Loucy (cell line): Measurements from ENCODE around the gene SYNPR.

Experiments used
- H2AFZ ChIP-seq: fragments of 200-600 bp; sonication (generic); 2 replicates; pipeline ENCODE4 v1.6.0; 2016; ENCODE audit warnings: antibody characterized with exemption, mild to moderate bottlenecking, low read length, moderate library complexity
- H3F3A ChIP-seq: fragments of 200-600 bp; 2 replicates; pipeline ENCODE4 v1.6.0; 2016; ENCODE audit warnings: antibody characterized with exemption, low read depth, mild to moderate bottlenecking
- H3K27me3 ChIP-seq: fragments of 200-600 bp; sonication (generic); 2 replicates; pipeline ENCODE4 v1.6.1; 2014; ENCODE audit warnings: low read length, mild to moderate bottlenecking; ENCODE audit not compliant: insufficient read depth, poor library complexity, severe bottlenecking
- H3K36me3 ChIP-seq: fragments of 200-600 bp; sonication (generic); 2 replicates; pipeline ENCODE4 v1.6.1; 2016; ENCODE audit warnings: low read length; ENCODE audit not compliant: insufficient read depth
- H3K4me1 ChIP-seq: fragments of 200-600 bp; sonication (generic); 2 replicates; pipeline ENCODE4 v1.5.1; 2014; ENCODE audit warnings: low read length, mild to moderate bottlenecking; ENCODE audit not compliant: insufficient read depth, poor library complexity, severe bottlenecking
- H3K4me2 ChIP-seq: fragments of 200-600 bp; sonication (generic); 2 replicates; pipeline ENCODE4 v1.6.0; 2014; ENCODE audit warnings: antibody characterized with exemption, low read length, low read depth, mild to moderate bottlenecking; ENCODE audit not compliant: poor library complexity, severe bottlenecking
- H3K4me3 ChIP-seq: fragments of 200-600 bp; sonication (generic); 2 replicates; pipeline ENCODE4 v1.5.1; 2014; ENCODE audit warnings: low read length, mild to moderate bottlenecking, mixed read lengths; ENCODE audit not compliant: poor library complexity, severe bottlenecking
- H3K79me2 ChIP-seq: fragments of 200-600 bp; sonication (generic); 2 replicates; pipeline ENCODE4 v1.6.1; 2014; ENCODE audit warnings: low read length; ENCODE audit not compliant: insufficient read depth
- H3K9ac ChIP-seq: fragments of 200-600 bp; sonication (generic); 2 replicates; pipeline ENCODE4 v1.6.0; 2014; ENCODE audit warnings: mild to moderate bottlenecking, low read depth, low read length, moderate library complexity; ENCODE audit not compliant: poor library complexity, severe bottlenecking
- H3K9me2 ChIP-seq: fragments of 200-600 bp; sonication (generic); replicated peaks from 2 replicates; pipeline ENCODE4 v1.6.1; 2016; ENCODE audit warnings: low read depth, low read length, mixed read lengths
- H3K9me3 ChIP-seq: fragments of 200-600 bp; sonication (generic); 2 replicates; pipeline ENCODE4 v1.6.1; 2014; ENCODE audit warnings: mild to moderate bottlenecking, antibody characterized with exemption, low read length, low read depth; ENCODE audit not compliant: insufficient read depth
- H4K20me1 ChIP-seq: fragments of 200-600 bp; sonication (generic); 2 replicates; pipeline ENCODE4 v1.6.0; 2014; ENCODE audit warnings: antibody characterized with exemption, low read length, mild to moderate bottlenecking; ENCODE audit not compliant: insufficient read depth, poor library complexity, severe bottlenecking
- EZH2phosphoT487 ChIP-seq: fragments of 200-600 bp; IDR thresholded peaks from 2 replicates; pipeline ENCODE4 v1.6.1; 2018; ENCODE audit warnings: antibody characterized with exemption, mild to moderate bottlenecking, moderate library complexity, borderline replicate concordance
- TF ChIP-seq, protein P1 (sequence below): fragments of 200-600 bp; sonication (generic); conservative IDR thresholded peaks from 2 replicates; pipeline ENCODE4 v1.5.1; 2014; ENCODE audit warnings: mild to moderate bottlenecking, antibody characterized with exemption, low read length

SYNPR gene

DNA sequence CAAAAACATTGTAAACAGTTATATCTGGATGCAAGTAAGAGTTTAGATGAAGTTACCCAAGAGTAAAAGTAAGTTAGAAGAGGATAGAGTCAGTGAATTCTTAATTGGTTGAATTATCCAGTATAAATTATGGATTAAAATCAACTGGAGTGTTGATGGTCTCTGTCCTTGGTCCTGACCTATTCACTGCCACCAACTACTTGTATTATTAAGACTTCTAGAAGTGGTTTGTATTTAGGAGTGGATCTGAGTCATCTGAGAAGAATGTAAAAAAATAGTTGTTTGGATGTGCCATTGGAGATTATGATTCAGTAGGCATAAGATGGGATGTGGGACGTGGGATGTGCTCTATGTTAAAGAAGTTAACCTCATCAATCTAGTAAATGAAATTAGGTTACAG is 86.4 kb downstream of the SYNPR start:
- Histone ChIP-seq H3K9me3 (no peaks in the 10 kb centered on the region), H3K9me2 (no peaks in the 10 kb centered on the region), H3F3A (no peaks in the 10 kb centered on the region), H4K20me1 (no peaks in the 10 kb centered on the region), H3K4me2 (no peak overlapping the region), H3K79me2 (no peaks in the 10 kb centered on the region), H3K4me1 (no peaks in the 10 kb centered on the region), H2AFZ (no peak overlapping the region), H3K27me3 (no peaks in the 10 kb centered on the region), H3K9ac (no peak overlapping the region), H3K4me3 (no peak overlapping the region), H3K36me3 (no peaks in the 10 kb centered on the region)
- TF ChIP-seq EZH2phosphoT487 = no peak
- TF ChIP-seq, protein P1, sequence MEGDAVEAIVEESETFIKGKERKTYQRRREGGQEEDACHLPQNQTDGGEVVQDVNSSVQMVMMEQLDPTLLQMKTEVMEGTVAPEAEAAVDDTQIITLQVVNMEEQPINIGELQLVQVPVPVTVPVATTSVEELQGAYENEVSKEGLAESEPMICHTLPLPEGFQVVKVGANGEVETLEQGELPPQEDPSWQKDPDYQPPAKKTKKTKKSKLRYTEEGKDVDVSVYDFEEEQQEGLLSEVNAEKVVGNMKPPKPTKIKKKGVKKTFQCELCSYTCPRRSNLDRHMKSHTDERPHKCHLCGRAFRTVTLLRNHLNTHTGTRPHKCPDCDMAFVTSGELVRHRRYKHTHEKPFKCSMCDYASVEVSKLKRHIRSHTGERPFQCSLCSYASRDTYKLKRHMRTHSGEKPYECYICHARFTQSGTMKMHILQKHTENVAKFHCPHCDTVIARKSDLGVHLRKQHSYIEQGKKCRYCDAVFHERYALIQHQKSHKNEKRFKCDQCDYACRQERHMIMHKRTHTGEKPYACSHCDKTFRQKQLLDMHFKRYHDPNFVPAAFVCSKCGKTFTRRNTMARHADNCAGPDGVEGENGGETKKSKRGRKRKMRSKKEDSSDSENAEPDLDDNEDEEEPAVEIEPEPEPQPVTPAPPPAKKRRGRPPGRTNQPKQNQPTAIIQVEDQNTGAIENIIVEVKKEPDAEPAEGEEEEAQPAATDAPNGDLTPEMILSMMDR = no peak

DNA sequence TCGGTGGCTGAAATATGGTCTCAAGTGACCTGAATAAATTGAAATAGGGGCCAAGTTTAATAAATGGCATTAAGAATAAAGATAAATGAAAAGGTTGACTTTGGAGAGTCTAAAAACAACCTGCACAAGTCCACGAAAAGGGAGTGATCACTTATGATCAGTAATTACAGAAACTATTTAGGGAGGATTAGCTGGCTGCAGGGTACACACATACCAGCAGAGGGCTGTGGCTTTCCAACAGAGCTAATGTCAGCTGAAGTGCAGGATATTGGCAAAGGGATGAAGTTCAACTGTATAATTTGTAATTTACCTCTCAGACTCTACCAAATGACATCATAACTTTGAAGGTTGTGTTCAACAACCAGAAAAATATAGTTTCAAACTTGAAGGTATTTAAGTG is 86.8 kb downstream of the SYNPR start:
- H3K4me3 ChIP-seq = no peak overlapping the region
- no peaks in the 10 kb centered on the region for H3F3A ChIP-seq
- H2AFZ ChIP-seq = no peak overlapping the region
- TF ChIP-seq, protein P1 = no peak; the same call in 1 of the 2 replicates
- H3K9me2 ChIP-seq = no peaks in the 10 kb centered on the region
- no peaks in the 10 kb centered on the region for H3K36me3 ChIP-seq
- no peaks in the 10 kb centered on the region for H3K4me1 ChIP-seq
- H3K9ac ChIP-seq = no peak overlapping the region
- H4K20me1 ChIP-seq = no peaks in the 10 kb centered on the region
- no peaks in the 10 kb centered on the region for H3K27me3 ChIP-seq
- H3K9me3 ChIP-seq = no peaks in the 10 kb centered on the region
- no peak overlapping the region for H3K4me2 ChIP-seq
- H3K79me2 ChIP-seq = no peaks in the 10 kb centered on the region

DNA sequence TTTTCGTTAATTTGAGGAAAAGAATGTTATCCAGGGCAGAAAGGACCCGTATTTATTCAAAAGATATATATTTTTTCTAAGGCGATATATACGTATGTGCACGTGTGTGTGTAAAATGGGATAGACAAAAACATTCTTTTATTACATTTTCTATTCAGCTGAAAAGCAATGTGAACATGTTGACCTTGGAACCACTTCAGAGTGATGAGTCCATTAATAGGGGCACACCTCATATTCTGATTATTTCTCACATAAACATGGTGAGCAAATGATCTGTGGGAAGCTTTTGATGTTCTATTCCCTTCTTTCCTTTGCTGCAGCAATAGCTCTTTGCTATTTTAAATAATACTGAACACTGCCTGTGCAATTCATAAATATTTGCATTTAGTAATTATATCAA is 87.6 kb downstream of the SYNPR start:
- Histone ChIP-seq H3K27me3 (no peaks in the 10 kb centered on the region), H3K9me3 (no peaks in the 10 kb centered on the region), H2AFZ (no peak overlapping the region), H3K4me2 (no peak overlapping the region), H3F3A (no peaks in the 10 kb centered on the region), H3K79me2 (no peaks in the 10 kb centered on the region), H3K4me3 (no peak overlapping the region), H3K9me2 (no peaks in the 10 kb centered on the region), H3K36me3 (no peaks in the 10 kb centered on the region), H4K20me1 (no peaks in the 10 kb centered on the region), H3K4me1 (no peaks in the 10 kb centered on the region), H3K9ac (no peak overlapping the region)
- no peak for TF ChIP-seq EZH2phosphoT487
- TF ChIP-seq, protein P1 = no peak
